ENCODE results near the gene PARP2.

DNA sequence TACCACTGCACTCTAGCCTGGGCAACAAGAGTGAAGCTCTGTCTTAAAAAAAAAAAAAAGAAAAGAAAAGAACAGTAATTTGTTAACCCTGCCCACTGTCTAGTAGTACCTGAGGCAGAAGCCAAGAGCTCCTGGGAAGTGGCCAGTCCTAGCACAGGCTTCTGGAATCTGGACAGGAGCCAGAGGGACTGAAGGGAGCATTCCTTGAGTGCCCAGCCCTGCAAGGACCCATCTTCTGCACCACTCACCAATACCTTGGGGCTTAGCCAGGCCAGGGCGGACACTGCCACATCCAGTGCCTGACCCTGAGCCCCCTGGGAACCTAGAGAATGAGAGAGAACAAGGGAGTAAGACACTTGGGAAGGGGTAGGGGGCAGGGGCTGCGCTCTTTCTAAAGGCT lies 33.7 kb downstream of the PARP2 start:
- TF ChIP-seq HDAC2 (IDR thresholded peaks at IDR 0.05; ENCODE audit: borderline replicate concordance in 1 of 2, low read depth in 2 of 2, low read length in 2 of 2) (no peak), ATF3 (IDR thresholded peaks at IDR 0.05; ENCODE audit: insufficient read depth, low read depth, low read length) (no peak), NRF1 (IDR thresholded peaks at IDR 0.05; ENCODE audit: low read depth, low read length) (no peak), ZNF274 (IDR thresholded peaks at IDR 0.05; ENCODE audit: borderline replicate concordance, extremely low read depth, low read length) (no peak), POLR2A (IDR thresholded peaks at IDR 0.05; ENCODE audit: control extremely low read depth in 1 of 2, low read depth in 2 of 2, low read length in 2 of 2) (no peak)

Measured in H1 (cell line).